ENCODE results near the gene NUMBL. TPM values are rescaled to one million over a fixed set of nuclear protein-coding genes. Genes with fewer than 3 reads are reported as not detected.

The NUMBL gene
- total and polyA plus RNA-seq, 2 of the 8 experiments (the other 6 are each of a cell fraction or from before 2014, with no cell fraction given) = 13.5 to 24.8 TPM

- TF ChIP-seq CHD7 (IDR thresholded peaks at IDR 0.05; ENCODE audit: insufficient replicate concordance, low read length) (no peak), BRCA1 (IDR thresholded peaks at IDR 0.05; ENCODE audit: low read depth, low read length) (no peak), RXRA (IDR thresholded peaks at IDR 0.05; ENCODE audit: insufficient read depth, low read depth, low read length) (no peak), JUND (IDR thresholded peaks at IDR 0.05; ENCODE audit: low read length) (no peak), PHF8 (conservative IDR thresholded peaks at IDR 0.05; ENCODE audit: low read depth, low read length) (no peak), EZH2 (IDR thresholded peaks at IDR 0.05; ENCODE audit: low read depth, low read length, severe bottlenecking) (no peak), CEBPB (IDR thresholded peaks at IDR 0.05; ENCODE audit: low read depth, low read length) (no peak), TAF7 (optimal IDR thresholded peaks at IDR 0.05; ENCODE audit: borderline replicate concordance, low read depth, low read length) (no peak), CBX8 (IDR thresholded peaks at IDR 0.05; ENCODE audit: borderline replicate concordance, low read depth, low read length) (no peak), RBBP5 (IDR thresholded peaks at IDR 0.05; ENCODE audit: borderline replicate concordance, low read depth, low read length) (no peak)
Measured at GRCh38 chr19:40672573-40673299, 17.7 kb downstream of the NUMBL start (continued).
